ENCODE data around the gene SLC4A7. TPM values are rescaled to one million over a fixed set of nuclear protein-coding genes. Genes with fewer than 3 reads are reported as not detected.

The SLC4A7 gene
- total RNA-seq: 155 and 224 TPM in 2 replicates

DNA sequence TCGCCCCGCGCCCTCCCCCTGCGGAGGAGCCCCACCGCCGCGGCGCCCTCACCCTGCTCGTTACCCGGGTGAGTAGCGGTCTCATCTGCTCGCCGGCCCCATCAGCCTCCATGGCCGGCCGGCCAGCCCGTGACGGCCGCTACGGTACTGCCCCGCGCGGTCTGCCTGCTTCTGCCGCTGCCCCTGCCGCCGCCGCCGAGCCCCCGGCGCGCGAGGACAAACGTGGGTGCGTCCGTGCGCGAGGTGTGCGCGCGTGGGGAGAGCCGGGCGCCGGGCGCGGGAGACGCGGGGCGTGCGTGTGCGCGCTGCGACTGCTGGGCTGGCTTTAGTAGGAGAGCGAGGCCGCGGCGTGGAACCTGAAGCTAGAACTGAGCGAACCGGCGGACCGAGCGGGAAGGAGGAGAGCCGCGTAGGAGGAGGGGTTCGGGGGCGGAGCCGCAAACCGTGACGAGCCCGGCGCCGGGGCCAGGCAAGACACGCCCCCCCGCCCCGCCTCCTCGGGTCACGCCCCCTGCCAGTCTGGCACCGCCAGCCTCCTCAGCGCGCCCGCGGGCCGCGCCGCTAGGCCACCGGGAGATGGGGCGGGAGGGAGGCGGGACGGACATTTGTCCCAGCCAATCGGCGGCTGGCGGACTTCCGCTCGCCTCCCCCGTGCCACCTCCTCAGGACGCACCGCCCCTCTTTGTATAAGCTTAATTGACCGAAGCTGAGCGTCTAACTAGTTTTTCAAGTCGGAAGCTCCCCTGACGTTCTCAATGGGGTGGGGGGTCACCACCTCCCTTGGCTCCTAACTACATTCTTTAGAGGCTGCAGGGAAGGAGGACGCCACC, at the start of gene SLC4A7:
SLC4A7 (minus strand) TSS at position 370 of the 830 bp plus-strand sequence; CDS start at position 112, 258 bp downstream.

DNA sequence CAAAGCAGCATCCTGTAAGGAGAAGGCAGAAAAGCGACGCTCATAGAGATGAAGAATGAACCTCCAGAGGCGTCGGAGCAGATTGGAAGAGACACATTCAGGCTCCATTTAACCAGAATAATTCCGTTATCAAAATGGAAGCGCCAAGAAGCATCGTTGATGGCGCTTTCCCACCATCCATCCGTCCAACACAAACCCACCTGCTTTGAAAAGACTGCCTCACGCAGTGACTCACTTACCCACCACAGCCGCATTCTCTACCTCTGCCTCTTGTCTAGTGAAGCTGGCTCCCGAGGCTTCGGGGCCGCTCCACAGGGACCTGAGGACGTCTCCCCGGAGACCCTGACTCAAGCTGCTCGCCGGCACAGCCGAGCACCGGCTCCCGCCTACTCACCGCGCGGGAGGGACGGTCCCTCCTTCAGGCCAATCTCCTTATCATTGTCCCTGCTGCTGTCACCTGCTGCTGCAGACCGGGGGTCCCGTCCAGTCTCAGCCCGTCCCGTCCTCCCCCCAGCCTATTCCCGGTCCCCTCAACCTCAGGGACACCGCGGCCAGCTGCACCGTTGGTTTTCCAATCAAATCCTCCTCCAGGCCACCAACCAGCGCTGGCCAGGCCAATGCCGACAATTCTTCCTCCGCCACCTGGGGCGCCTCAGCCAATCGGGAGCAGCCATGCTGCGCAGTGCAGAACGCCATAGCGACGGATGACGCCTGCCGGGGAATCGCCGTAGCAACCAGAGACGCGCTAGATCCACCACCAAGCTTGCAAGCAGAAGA, 115.2 kb downstream of the SLC4A7 start, which contains the start of gene NEK10:
NEK10 (minus strand) TSS at position 553 of the 777 bp plus-strand sequence. CDS start 16,501 bp downstream, outside the sequence.

Small RNAs within 50 kb of the gene (small RNA-seq; reads per million reads assigned to genes)
- gene AC137675.1 (not detected), gene RNU1-96P (not detected)

Other genes with a start within 250 kb of the SLC4A7 start
- gene NEK10, start 115.0 kb downstream of the SLC4A7 start, total RNA-seq: 29.4 and 50.3 TPM in 2 replicates
- gene EOMES, start 237.9 kb upstream of the SLC4A7 start, total RNA-seq: not detected in 2 replicates